ENCODE data around the gene ATP9B. TPM values are rescaled to one million over a fixed set of nuclear protein-coding genes. Genes with fewer than 3 reads are reported as not detected.

Gene ATP9B
- polyA plus RNA-seq (2012; rRNA removed): 11.2 and 14.2 TPM in 2 replicates
- 5.5 and 8.4 TPM in 2 replicates for polyA plus RNA-seq (2012; cell fraction: cytosol; rRNA removed)
- 22.1 and 24.9 TPM in 2 replicates for polyA plus RNA-seq (2012; cell fraction: nucleus; rRNA removed)

GRCh38 chr18:79068937-79069716 lies at the start of gene ATP9B:
ATP9B (plus strand) TSS chr18:79069394; CDS start chr18:79069411, 17 bp downstream.
- CTCF ChIA-PET: interaction anchor here (1.0 to 1.2 kb wide), 2 partner anchors 20 to 180 kb away, joined by 3 to 5 read pairs; no protein-coding TSS in a partner anchor
- POLR2A ChIA-PET: no interaction called here

GRCh38 chr18:79019881-79020280 lies 49.3 kb upstream of the ATP9B start:
- H3K9me3 ChIP-seq: no peaks in the 10 kb centered on the region
- H3K4me2 ChIP-seq: no peak overlapping the region
- no peak overlapping the region for H3K9ac ChIP-seq
- H3K4me1 ChIP-seq (ENCODE audit: control insufficient read depth in 1 of 2, insufficient read depth in 2 of 2, low read depth in 1 of 2, low read length in 1 of 2): no peaks in the 10 kb centered on the region
- DNase-seq: no peak
- TF ChIP-seq NRF1 (IDR thresholded peaks at IDR 0.05; ENCODE audit: low read depth, low read length): no peak
- H2AFZ ChIP-seq (ENCODE audit: low read depth): no peak overlapping the region
- CTCF ChIA-PET: no interaction called here
- H3K79me2 ChIP-seq (ENCODE audit: insufficient read depth): no peaks in the 10 kb centered on the region
- POLR2A ChIA-PET: no interaction called here
- H3K27ac ChIP-seq (ENCODE audit: low read depth in 2 of 2, low read length in 1 of 2): no peak overlapping the region
- H3K9me2 ChIP-seq: no peaks in the 10 kb centered on the region
- 12% methylated on average over 7 of the region's 7 CpGs for WGBS (ENCODE audit: low lambda C conversion rate)
- peaks cover 56% of the 10 kb centered on the region; the same call in 1 of the 2 replicates for H3K27me3 ChIP-seq (ENCODE audit: insufficient read depth)
- H4K20me1 ChIP-seq (ENCODE audit: insufficient read depth): no peaks in the 10 kb centered on the region
- H3F3A ChIP-seq (replicated peaks; ENCODE audit: insufficient read depth): no peaks in the 10 kb centered on the region
- no peaks in the 10 kb centered on the region for H3K36me3 ChIP-seq (replicated peaks in 1 of 2; ENCODE audit: control insufficient read depth in 1 of 2, insufficient read depth in 2 of 2, low read length in 1 of 2)
- H3K4me3 ChIP-seq (ENCODE audit: low read depth in 2 of 2, low read length in 1 of 2): no peak overlapping the region

More at GRCh38 chr18:79068937-79069716, at the start of gene ATP9B:
- Histone ChIP-seq H2AFZ (ENCODE audit: low read depth) (peak within 1 kb of the TSS; percentile 89), H3K27ac (ENCODE audit: low read depth in 2 of 2, low read length in 1 of 2) (peak within 1 kb of the TSS; percentile 53 to 67), H4K20me1 (ENCODE audit: insufficient read depth) (no peaks in the 10 kb centered on the region), H3F3A (replicated peaks; ENCODE audit: insufficient read depth) (peaks cover 10% of the 10 kb centered on the region), H3K27me3 (ENCODE audit: insufficient read depth) (no peaks in the 10 kb centered on the region), H3K9ac (peak within 1 kb of the TSS; percentile 88), H3K4me1 (ENCODE audit: control insufficient read depth in 1 of 2, insufficient read depth in 2 of 2, low read depth in 1 of 2, low read length in 1 of 2) (peaks cover 4 to 8% of the 10 kb centered on the region in 2 experiments; a peak in 3 of 4 replicates), H3K79me2 (ENCODE audit: insufficient read depth) (peaks cover 37% of the 10 kb centered on the region), H3K4me2 (peak within 1 kb of the TSS; percentile 90), H3K9me2 (no peaks in the 10 kb centered on the region), H3K9me3 (no peaks in the 10 kb centered on the region), H3K4me3 (ENCODE audit: low read depth in 2 of 2, low read length in 1 of 2) (peak within 1 kb of the TSS; percentile 80 to 95), H3K36me3 (replicated peaks in 1 of 2; ENCODE audit: control insufficient read depth in 1 of 2, insufficient read depth in 2 of 2, low read length in 1 of 2) (no peaks in the 10 kb centered on the region)
- 3% methylated on average over 41 of the region's 112 CpGs for WGBS (ENCODE audit: low lambda C conversion rate)
- TF ChIP-seq POLR2AphosphoS5 (IDR thresholded peaks at IDR 0.05; ENCODE audit: low read depth, low read length): peak; percentile 48; the same call in 1 of the 2 replicates
- TF ChIP-seq, protein P1, sequence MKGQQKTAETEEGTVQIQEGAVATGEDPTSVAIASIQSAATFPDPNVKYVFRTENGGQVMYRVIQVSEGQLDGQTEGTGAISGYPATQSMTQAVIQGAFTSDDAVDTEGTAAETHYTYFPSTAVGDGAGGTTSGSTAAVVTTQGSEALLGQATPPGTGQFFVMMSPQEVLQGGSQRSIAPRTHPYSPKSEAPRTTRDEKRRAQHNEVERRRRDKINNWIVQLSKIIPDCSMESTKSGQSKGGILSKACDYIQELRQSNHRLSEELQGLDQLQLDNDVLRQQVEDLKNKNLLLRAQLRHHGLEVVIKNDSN (IDR thresholded peaks at IDR 0.05; ENCODE audit: borderline replicate concordance, low read depth): peak; percentile 54
- 0 out of 2 replicates have a peak, but pooled peaks have one; percentile 15 for TF ChIP-seq RFX5 (IDR thresholded peaks at IDR 0.05; ENCODE audit: low read length)
- peak; percentile 60; the same call in 1 of the 2 replicates for TF ChIP-seq MXI1 (IDR thresholded peaks at IDR 0.05; ENCODE audit: low read depth, low read length)
- TF ChIP-seq NFIC (IDR thresholded peaks at IDR 0.05; ENCODE audit: borderline replicate concordance): no peak
- peak; percentile 76 for TF ChIP-seq YY1 (IDR thresholded peaks at IDR 0.05; ENCODE audit: low read depth)
- TF ChIP-seq, protein P2, sequence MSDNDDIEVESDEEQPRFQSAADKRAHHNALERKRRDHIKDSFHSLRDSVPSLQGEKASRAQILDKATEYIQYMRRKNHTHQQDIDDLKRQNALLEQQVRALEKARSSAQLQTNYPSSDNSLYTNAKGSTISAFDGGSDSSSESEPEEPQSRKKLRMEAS (IDR thresholded peaks at IDR 0.05; ENCODE audit: low read depth): peak; percentile 72
- peak; percentile 51 for TF ChIP-seq NRF1 (IDR thresholded peaks at IDR 0.05; ENCODE audit: low read depth, low read length)
- no peak for TF ChIP-seq SMC3 (IDR thresholded peaks at IDR 0.05; ENCODE audit: low read depth, low read length)
- 0 out of 4 replicates have a peak, but pooled peaks of 1 of the 2 experiments have one; percentile 5 for TF ChIP-seq EP300 (IDR thresholded peaks at IDR 0.05; ENCODE audit: borderline replicate concordance in 1 of 2, low read depth in 1 of 2, low read length in 1 of 2)
- peak; percentile 62 for TF ChIP-seq CHD2 (IDR thresholded peaks at IDR 0.05; ENCODE audit: low read length, partially characterized antibody)
- TF ChIP-seq TAF1 (IDR thresholded peaks at IDR 0.05; ENCODE audit: borderline replicate concordance, low read depth, low read length): peak; percentile 74
- TF ChIP-seq EZH2phosphoT487 (IDR thresholded peaks at IDR 0.05; ENCODE audit: borderline replicate concordance, low read depth): no peak
- DNase-seq: peak; percentile 98
